Astrocyte of the cerebellum (primary cell): Measurements from ENCODE around the gene GOSR1.
"Not testable (repeated sequence)": the region's sequence is repeated elsewhere in the genome, so short reads cannot be mapped to it uniquely, and the experiment has no call there.

Experiments
- DNase-seq: peaks from one replicate; pipeline ENCODE4 v3.0.0-alpha.2; 2011; ENCODE audit warnings: low read depth
- H3K4me3 ChIP-seq: 2 replicates; pipeline ENCODE4 v1.5.1; 2011; ENCODE audit warnings: mild to moderate bottlenecking, low read depth, low read length, moderate library complexity
- in situ Hi-C: cut with HindIII; loops from 2 replicates; pipeline ENCODE4 v1.10.0; 2017; ENCODE audit warnings: low sequenced_read_pairs
- TF ChIP-seq, protein P1 (sequence below): IDR thresholded peaks from 2 replicates; pipeline ENCODE4 v1.5.1; 2012; ENCODE audit warnings: low read length, low read depth, moderate library complexity, mild to moderate bottlenecking; ENCODE audit errors: missing control alignments

The GOSR1 gene

DNA sequence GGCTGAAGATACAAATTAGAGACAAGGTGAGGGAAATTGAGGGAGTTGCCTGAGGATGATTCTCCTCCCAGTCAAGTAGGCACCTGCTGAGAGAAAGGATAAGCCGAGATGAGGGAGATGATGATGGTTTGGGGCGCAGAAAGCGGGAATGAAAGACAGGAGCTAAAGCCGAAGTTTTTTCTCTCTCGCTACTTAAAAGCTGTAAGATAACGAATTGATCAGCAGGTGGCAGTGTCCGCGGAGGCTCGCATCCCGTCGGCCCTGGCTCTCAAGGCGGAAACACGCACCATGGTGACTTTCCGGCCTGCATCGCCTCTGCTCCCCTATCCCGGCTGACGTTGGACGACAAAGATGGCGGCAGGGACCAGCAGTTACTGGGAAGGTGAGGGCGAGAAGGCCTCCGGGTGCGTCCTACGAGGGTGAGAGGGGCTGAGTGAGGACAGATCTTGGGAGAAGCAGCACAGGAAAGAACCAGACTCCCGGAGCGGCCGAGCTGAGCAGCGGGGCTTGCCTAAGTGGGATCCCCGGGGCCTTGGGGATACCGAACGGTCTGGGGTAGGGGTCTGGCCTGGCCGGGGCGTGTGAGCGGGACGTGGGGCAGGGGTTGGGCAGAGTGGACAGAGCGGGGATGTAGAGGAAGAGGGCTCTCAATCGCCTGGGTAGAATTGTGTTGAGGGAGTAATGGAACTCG is at the start of gene GOSR1:
TSS of gene GOSR1 (plus strand) at position 326 of the 691 bp plus-strand sequence. CDS start at position 352, 26 bp downstream.
- DNase-seq: peak; percentile 94
- in situ Hi-C loops: no loop called here
- TF ChIP-seq, protein P1, sequence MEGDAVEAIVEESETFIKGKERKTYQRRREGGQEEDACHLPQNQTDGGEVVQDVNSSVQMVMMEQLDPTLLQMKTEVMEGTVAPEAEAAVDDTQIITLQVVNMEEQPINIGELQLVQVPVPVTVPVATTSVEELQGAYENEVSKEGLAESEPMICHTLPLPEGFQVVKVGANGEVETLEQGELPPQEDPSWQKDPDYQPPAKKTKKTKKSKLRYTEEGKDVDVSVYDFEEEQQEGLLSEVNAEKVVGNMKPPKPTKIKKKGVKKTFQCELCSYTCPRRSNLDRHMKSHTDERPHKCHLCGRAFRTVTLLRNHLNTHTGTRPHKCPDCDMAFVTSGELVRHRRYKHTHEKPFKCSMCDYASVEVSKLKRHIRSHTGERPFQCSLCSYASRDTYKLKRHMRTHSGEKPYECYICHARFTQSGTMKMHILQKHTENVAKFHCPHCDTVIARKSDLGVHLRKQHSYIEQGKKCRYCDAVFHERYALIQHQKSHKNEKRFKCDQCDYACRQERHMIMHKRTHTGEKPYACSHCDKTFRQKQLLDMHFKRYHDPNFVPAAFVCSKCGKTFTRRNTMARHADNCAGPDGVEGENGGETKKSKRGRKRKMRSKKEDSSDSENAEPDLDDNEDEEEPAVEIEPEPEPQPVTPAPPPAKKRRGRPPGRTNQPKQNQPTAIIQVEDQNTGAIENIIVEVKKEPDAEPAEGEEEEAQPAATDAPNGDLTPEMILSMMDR: peak; percentile 76
- H3K4me3 ChIP-seq: peak within 1 kb of the TSS; percentile 75

DNA sequence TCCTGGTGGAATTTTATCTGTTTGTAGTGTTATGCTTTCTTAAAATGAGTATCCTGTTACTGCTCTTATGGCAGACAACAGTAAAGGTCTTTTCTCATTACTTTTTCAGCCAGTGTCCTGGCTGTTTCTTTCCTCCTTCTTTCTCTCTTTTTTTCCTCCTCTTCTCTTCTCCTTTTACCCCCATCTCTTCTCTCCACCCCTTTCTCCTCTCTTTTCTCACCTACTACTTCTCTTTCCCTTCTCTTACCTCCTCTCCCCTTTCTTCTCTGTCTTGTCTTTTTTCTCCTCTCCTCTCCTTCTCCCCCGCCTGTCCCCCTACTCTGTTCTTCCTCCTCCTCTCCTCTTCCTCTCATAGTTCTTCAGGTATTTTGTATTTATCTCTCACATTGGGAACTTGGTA is 49.6 kb upstream of the GOSR1 start:
- in situ Hi-C loops: no loop called here
- TF ChIP-seq, protein P1: no peak

DNA sequence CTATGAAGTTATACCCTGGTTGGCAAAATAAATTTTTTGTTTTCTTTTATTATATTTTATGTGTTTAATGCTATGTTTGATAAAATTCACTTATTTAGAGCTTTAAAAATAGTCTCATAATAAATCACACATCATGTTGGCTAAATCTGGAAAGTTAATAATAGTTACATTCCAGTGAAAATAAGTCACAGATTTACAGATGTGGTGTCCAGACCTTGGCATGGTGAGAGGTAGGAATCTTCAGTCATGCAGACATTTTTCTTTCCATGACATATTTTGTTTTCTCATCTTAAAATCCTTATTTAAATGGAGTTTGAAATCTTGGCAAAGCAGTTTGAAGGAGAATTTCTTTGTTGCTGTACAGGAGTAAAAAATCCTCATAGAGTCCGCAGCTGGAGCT is 48.1 kb upstream of the GOSR1 start:
- in situ Hi-C loops: no loop called here
- no peak overlapping the region for H3K4me3 ChIP-seq
- TF ChIP-seq, protein P1: no peak
- DNase-seq: peak; percentile 11

More for the DNA sequence above, 49.6 kb upstream of the GOSR1 start:
- no peak for DNase-seq
- H3K4me3 ChIP-seq: no peak overlapping the region

DNA sequence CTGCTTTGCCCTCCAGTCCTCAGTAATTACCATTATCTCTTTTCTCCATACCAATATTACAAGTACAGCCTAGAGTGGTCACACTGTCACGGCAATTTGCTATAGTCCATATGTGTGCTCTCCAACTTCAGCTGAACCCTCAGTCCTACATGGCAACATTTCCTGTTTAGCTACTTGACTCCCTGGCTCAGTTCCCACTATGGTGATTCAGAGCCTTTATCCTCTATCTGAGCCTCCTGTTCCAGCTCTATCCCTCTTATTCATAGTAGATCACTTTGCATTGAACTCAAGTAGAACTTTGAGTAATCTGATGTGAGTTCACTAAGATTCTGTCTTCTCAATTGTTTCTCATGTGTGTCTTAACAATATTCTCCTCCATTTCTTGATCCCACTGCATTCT is 43.7 kb upstream of the GOSR1 start:
- TF ChIP-seq, protein P1: no peak
- no peak overlapping the region for H3K4me3 ChIP-seq
- peak; percentile 86 for DNase-seq
- in situ Hi-C loops: no loop called here

DNA sequence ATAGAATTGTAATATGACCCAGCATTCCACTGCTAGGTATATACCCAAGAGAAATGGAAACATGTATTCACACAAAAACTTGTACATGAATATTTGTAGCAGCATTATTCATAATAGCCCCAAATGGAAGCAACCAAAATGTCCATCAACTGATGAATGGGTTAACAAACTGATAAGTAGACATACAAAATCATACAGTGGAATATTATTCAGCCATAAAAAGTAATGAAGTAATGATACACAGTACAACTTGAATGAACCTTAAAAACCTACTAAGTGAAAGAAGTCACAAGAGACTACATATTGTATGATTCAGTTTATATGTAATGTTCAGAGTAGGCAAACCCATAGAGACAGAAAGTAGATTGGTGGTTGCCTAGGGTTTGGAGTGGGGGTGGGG is 40.5 kb upstream of the GOSR1 start:
- TF ChIP-seq, protein P1: no peak
- no peak overlapping the region for H3K4me3 ChIP-seq
- no peak for DNase-seq
- in situ Hi-C loops: no loop called here

DNA sequence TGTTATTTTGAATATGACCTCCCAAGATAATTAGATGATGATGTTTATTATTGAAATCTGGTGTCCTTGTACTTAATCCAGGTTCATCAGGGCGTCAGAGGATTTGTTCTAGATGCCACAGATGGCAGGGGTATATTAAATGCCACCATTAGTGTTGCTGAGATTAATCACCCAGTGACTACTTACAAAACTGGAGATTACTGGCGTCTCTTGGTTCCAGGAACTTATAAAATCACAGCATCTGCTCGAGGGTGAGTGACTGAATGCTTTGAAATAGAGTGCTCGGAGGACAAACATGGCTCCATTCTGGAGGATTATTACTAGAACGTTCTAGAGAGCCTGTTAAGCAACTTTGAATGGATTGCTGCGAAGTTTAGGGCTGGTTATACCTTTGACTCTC is 33.5 kb upstream of the GOSR1 start:
- no peak for DNase-seq
- in situ Hi-C loops: no loop called here
- TF ChIP-seq, protein P1: no peak
- no peak overlapping the region for H3K4me3 ChIP-seq

DNA sequence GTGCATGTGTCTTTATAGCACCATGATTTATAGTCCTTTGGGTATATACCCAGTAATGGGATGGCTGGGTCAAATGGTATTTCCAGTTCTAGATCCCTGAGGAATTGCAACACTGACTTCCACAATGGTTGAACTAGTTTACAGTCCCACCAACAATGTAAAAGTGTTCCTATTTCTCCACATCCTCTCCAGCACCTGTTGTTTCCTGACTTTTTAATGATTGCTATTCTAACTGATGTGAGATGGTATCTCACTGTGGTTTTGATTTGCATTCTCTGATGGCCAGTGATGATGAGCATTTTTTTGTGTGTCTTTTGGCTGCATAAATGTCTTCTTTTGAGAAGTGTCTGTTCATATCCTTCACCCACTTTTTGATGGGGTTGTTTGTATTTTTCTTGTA is 30.6 kb upstream of the GOSR1 start:
- in situ Hi-C loops, DNase-seq, H3K4me3 ChIP-seq: not testable (repeated sequence)
